GM21360 (cell line): ENCODE results near the gene SLC22A25.
"Not testable (repeated sequence)": the region's sequence is repeated elsewhere in the genome, so short reads cannot be mapped to it uniquely, and the experiment has no call there.

Experiments used
- ATAC-seq: cut with Tn5 transposase; IDR thresholded peaks from one replicate; pipeline ENCODE4 v1.9.1; 2021; ENCODE audit warnings: mild to moderate bottlenecking, moderate library complexity; ENCODE audit not compliant: unreplicated experiment

SLC22A25 gene

GRCh38 chr11:63235471-63236461 lies 7.6 kb downstream of the SLC22A25 start:
- ATAC-seq: not testable (repeated sequence)

- ATAC-seq: no peak
These were observed 13.6 kb downstream of the SLC22A25 start for GRCh38 chr11:63229815-63230214.

GRCh38 chr11:63227521-63228107 lies 15.8 kb downstream of the SLC22A25 start:
- no peak for ATAC-seq

- ATAC-seq: no peak
These were observed 16.8 kb downstream of the SLC22A25 start for GRCh38 chr11:63226488-63227114.

GRCh38 chr11:63214093-63214492 lies 29.3 kb downstream of the SLC22A25 start:
- ATAC-seq: no peak

- no peak for ATAC-seq
These were observed 30.7 kb downstream of the SLC22A25 start for GRCh38 chr11:63212742-63213141.

GRCh38 chr11:63210111-63210510 lies 33.3 kb downstream of the SLC22A25 start:
- ATAC-seq: no peak
